Stomach smooth muscle (tissue), 2 donors: ENCODE data around the gene SLC2A3.
"Not testable (repeated sequence)": the region's sequence is repeated elsewhere in the genome, so short reads cannot be mapped to it uniquely, and the experiment has no call there.

Experiments used
- H3K27ac ChIP-seq: one replicate; pipeline ENCODE4 v1.7.0; 2013; ENCODE audit warnings: mild to moderate bottlenecking, low read length, inconsistent platforms
- H3K27me3 ChIP-seq, 2 donors: one replicate each; pipeline ENCODE4 v1.7.0; 2013; ENCODE audit warnings: low read length in 2 of 2; ENCODE audit not compliant: insufficient read depth in 2 of 2, control insufficient read depth in 1 of 2
- H3K36me3 ChIP-seq, 2 donors: one replicate each; pipeline ENCODE4 v1.7.0; 2013; ENCODE audit warnings: low read length in 2 of 2; ENCODE audit not compliant: control insufficient read depth in 2 of 2, insufficient read depth in 2 of 2
- H3K4me1 ChIP-seq: one replicate; pipeline ENCODE4 v1.7.0; 2013; ENCODE audit warnings: low read length; ENCODE audit not compliant: control insufficient read depth, insufficient read depth
- H3K4me3 ChIP-seq, 2 donors: one replicate each; pipeline ENCODE4 v1.7.0; 2013; ENCODE audit warnings: low read length in 2 of 2
- H3K9ac ChIP-seq, 2 donors: one replicate each; pipeline ENCODE4 v1.7.0; 2013; ENCODE audit warnings: low read length in 2 of 2, mild to moderate bottlenecking in 1 of 2
- H3K9me3 ChIP-seq, 2 donors: one replicate each; pipeline ENCODE4 v1.7.0; 2013; ENCODE audit warnings: low read length in 2 of 2; ENCODE audit not compliant: control insufficient read depth in 2 of 2
- donor health status: healthy.
- donor health status: Pancreatic carcinoma.

SLC2A3 gene

GRCh38 chr12:7950230-7950943, 14.4 kb upstream of the SLC2A3 start:
- not testable (repeated sequence) for H3K4me3 ChIP-seq, H3K27ac ChIP-seq, H3K9ac ChIP-seq, H3K36me3 ChIP-seq, H3K27me3 ChIP-seq, H3K4me1 ChIP-seq, H3K9me3 ChIP-seq

- H3K27me3 ChIP-seq, result no peaks in the 10 kb centered on the region
- no peaks in the 10 kb centered on the region for H3K4me1 ChIP-seq
- H3K27ac ChIP-seq, result no peak overlapping the region
- H3K4me3 ChIP-seq, result no peak overlapping the region
- no peaks in the 10 kb centered on the region for H3K9me3 ChIP-seq
- no peak overlapping the region for H3K9ac ChIP-seq
- no peaks in the 10 kb centered on the region for H3K36me3 ChIP-seq
Observed at GRCh38 chr12:7948589-7949260, 12.7 kb upstream of the SLC2A3 start.

- H3K9ac ChIP-seq, result no peak overlapping the region
- no peaks in the 10 kb centered on the region for H3K4me1 ChIP-seq
- no peak overlapping the region for H3K27ac ChIP-seq
Observed at GRCh38 chr12:7947011-7947410, 11.0 kb upstream of the SLC2A3 start.

GRCh38 chr12:7944760-7945159, 8.8 kb upstream of the SLC2A3 start:
- H3K27ac ChIP-seq, H3K4me3 ChIP-seq, H3K4me1 ChIP-seq, H3K9me3 ChIP-seq, H3K27me3 ChIP-seq, H3K9ac ChIP-seq, H3K36me3 ChIP-seq: not testable (repeated sequence)

More at GRCh38 chr12:7947011-7947410, 11.0 kb upstream of the SLC2A3 start:
- H3K9me3 ChIP-seq, result no peaks in the 10 kb centered on the region
- H3K36me3 ChIP-seq, result no peaks in the 10 kb centered on the region
- no peaks in the 10 kb centered on the region for H3K27me3 ChIP-seq
- no peak overlapping the region for H3K4me3 ChIP-seq

- no peaks in the 10 kb centered on the region for H3K27me3 ChIP-seq
- no peak overlapping the region for H3K9ac ChIP-seq
- no peak overlapping the region for H3K27ac ChIP-seq
- no peaks in the 10 kb centered on the region for H3K4me1 ChIP-seq
- H3K4me3 ChIP-seq, result no peak overlapping the region
- H3K36me3 ChIP-seq, result no peaks in the 10 kb centered on the region
- H3K9me3 ChIP-seq, result no peaks in the 10 kb centered on the region
Observed at GRCh38 chr12:7940906-7941305, 4.9 kb upstream of the SLC2A3 start.

- Histone ChIP-seq H3K9me3 (no peaks in the 10 kb centered on the region), H3K4me1 (no peaks in the 10 kb centered on the region), H3K9ac (no peak overlapping the region), H3K36me3 (no peaks in the 10 kb centered on the region), H3K27ac (no peak overlapping the region), H3K4me3 (no peak overlapping the region), H3K27me3 (no peaks in the 10 kb centered on the region)
Observed at GRCh38 chr12:7937833-7938506, 2.0 kb upstream of the SLC2A3 start.

GRCh38 chr12:7934889-7935492, 996 bp downstream of the SLC2A3 start:
- Histone ChIP-seq H3K36me3 (peaks cover 2 to 11% of the 10 kb centered on the region in 2 donors), H3K27ac (peak overlapping the region; percentile 26), H3K4me3 (peak overlapping the region; percentile 77 to 84), H3K9me3 (no peaks in the 10 kb centered on the region), H3K9ac (peak overlapping the region; percentile 75 to 83), H3K4me1 (no peaks in the 10 kb centered on the region), H3K27me3 (no peaks in the 10 kb centered on the region)

GRCh38 chr12:7934091-7934888, 1.7 kb downstream of the SLC2A3 start:
- Histone ChIP-seq H3K4me3 (peak overlapping the region; percentile 77 to 84), H3K27me3 (no peaks in the 10 kb centered on the region), H3K4me1 (no peaks in the 10 kb centered on the region), H3K9ac (peak overlapping the region; percentile 60 to 75), H3K27ac (peak overlapping the region; percentile 55), H3K36me3 (peaks cover 2 to 12% of the 10 kb centered on the region in 2 donors), H3K9me3 (no peaks in the 10 kb centered on the region)

GRCh38 chr12:7933255-7933726, 2.7 kb downstream of the SLC2A3 start:
- Histone ChIP-seq H3K9me3 (no peaks in the 10 kb centered on the region), H3K9ac (peak overlapping the region; percentile 36 to 75), H3K27ac (peak overlapping the region; percentile 55), H3K36me3 (peaks cover 4 to 18% of the 10 kb centered on the region in 2 donors), H3K27me3 (no peaks in the 10 kb centered on the region), H3K4me1 (no peaks in the 10 kb centered on the region), H3K4me3 (peak overlapping the region; percentile 77 to 84)

- H3K4me3 ChIP-seq, H3K27ac ChIP-seq, H3K9ac ChIP-seq, H3K9me3 ChIP-seq, H3K4me1 ChIP-seq, H3K27me3 ChIP-seq: not testable (repeated sequence)
- H3K36me3 ChIP-seq, result peaks cover 6 to 20% of the 10 kb centered on the region in 2 donors
Observed at GRCh38 chr12:7932599-7933240, 3.3 kb downstream of the SLC2A3 start.
